ENCODE measurements around the gene SPR.
"Not testable (repeated sequence)": the region's sequence is repeated elsewhere in the genome, so short reads cannot be mapped to it uniquely, and the experiment has no call there.

The SPR gene

GRCh38 chr2:72892506-72893173 is 5.4 kb downstream of the SPR start:
- Histone ChIP-seq H3K4me3 (ENCODE audit: low read depth, low read length) (no peak overlapping the region), H3K9me3 (ENCODE audit: control insufficient read depth, insufficient read depth, low read length) (no peaks in the 10 kb centered on the region), H3K9ac (ENCODE audit: low read depth, low read length) (no peak overlapping the region), H3K36me3 (ENCODE audit: control insufficient read depth, insufficient read depth, low read length) (no peaks in the 10 kb centered on the region), H3K4me1 (ENCODE audit: control insufficient read depth, insufficient read depth, low read length) (peaks cover 10% of the 10 kb centered on the region), H3K27me3 (ENCODE audit: control insufficient read depth, insufficient read depth, low read length) (peaks cover 67% of the 10 kb centered on the region)

DNA sequence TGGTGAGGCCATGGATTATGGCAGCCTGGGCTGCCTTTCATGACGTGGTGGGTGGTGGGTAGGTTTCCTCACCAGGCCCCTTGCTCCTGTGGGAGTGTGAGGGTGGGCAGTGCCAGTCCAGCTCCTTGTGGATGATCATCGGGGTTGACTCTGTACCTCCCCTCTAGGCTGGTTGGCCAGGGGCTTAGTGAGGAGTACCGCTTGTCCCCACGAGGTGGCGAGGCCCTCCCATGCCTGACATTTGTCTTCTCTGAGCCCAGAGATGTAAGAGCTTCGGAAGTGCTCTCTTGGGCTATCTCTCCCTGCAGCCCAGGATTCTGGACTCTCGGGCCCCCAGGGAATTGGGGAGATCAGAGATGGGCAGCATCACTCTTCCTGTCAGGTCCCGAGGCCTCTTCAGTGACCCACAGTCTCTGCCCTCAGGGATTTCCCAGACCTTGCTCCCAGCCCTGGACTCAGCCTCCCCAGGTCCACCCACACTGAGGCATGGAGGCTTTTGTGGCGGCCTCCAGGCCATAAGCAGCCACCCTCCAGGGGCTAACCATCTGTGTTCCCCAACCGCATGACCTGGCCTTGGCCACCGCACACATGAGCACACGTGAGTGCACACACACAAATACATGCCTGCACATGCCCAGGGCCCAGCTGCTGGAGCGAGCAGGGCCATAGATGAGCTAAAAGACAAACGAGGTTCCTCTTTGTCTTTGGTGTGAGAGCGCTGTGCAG is 6.5 kb downstream of the SPR start:
- H3K36me3 ChIP-seq (ENCODE audit: control insufficient read depth, insufficient read depth, low read length) = no peaks in the 10 kb centered on the region
- no peaks in the 10 kb centered on the region for H3K9me3 ChIP-seq (ENCODE audit: control insufficient read depth, insufficient read depth, low read length)
- peaks cover 66% of the 10 kb centered on the region for H3K27me3 ChIP-seq (ENCODE audit: control insufficient read depth, insufficient read depth, low read length)
- no peak overlapping the region for H3K9ac ChIP-seq (ENCODE audit: low read depth, low read length)
- H3K4me1 ChIP-seq (ENCODE audit: control insufficient read depth, insufficient read depth, low read length) = peaks cover 6% of the 10 kb centered on the region
- no peak overlapping the region for H3K4me3 ChIP-seq (ENCODE audit: low read depth, low read length)

GRCh38 chr2:72894514-72894913 is 7.3 kb downstream of the SPR start:
- no peak overlapping the region for H3K9ac ChIP-seq (ENCODE audit: low read depth, low read length)

GRCh38 chr2:72895154-72895553 is 7.9 kb downstream of the SPR start:
- Histone ChIP-seq H3K27me3 (ENCODE audit: control insufficient read depth, insufficient read depth, low read length) (peaks cover 56% of the 10 kb centered on the region), H3K36me3 (ENCODE audit: control insufficient read depth, insufficient read depth, low read length) (no peaks in the 10 kb centered on the region), H3K9me3 (ENCODE audit: control insufficient read depth, insufficient read depth, low read length) (no peaks in the 10 kb centered on the region), H3K4me3 (ENCODE audit: low read depth, low read length) (no peak overlapping the region), H3K9ac (ENCODE audit: low read depth, low read length) (no peak overlapping the region), H3K4me1 (ENCODE audit: control insufficient read depth, insufficient read depth, low read length) (peaks cover 6% of the 10 kb centered on the region)

More at GRCh38 chr2:72894514-72894913, 7.3 kb downstream of the SPR start:
- Histone ChIP-seq H3K36me3 (ENCODE audit: control insufficient read depth, insufficient read depth, low read length) (no peaks in the 10 kb centered on the region), H3K27me3 (ENCODE audit: control insufficient read depth, insufficient read depth, low read length) (peaks cover 62% of the 10 kb centered on the region), H3K4me3 (ENCODE audit: low read depth, low read length) (no peak overlapping the region), H3K9me3 (ENCODE audit: control insufficient read depth, insufficient read depth, low read length) (no peaks in the 10 kb centered on the region), H3K4me1 (ENCODE audit: control insufficient read depth, insufficient read depth, low read length) (peaks cover 6% of the 10 kb centered on the region)

GRCh38 chr2:72895759-72896281 is 8.6 kb downstream of the SPR start:
- Histone ChIP-seq H3K4me3 (ENCODE audit: low read depth, low read length) (no peak overlapping the region), H3K9ac (ENCODE audit: low read depth, low read length) (no peak overlapping the region)

GRCh38 chr2:72896446-72896845 is 9.2 kb downstream of the SPR start:
- no peaks in the 10 kb centered on the region for H3K9me3 ChIP-seq (ENCODE audit: control insufficient read depth, insufficient read depth, low read length)
- H3K9ac ChIP-seq (ENCODE audit: low read depth, low read length) = no peak overlapping the region
- no peaks in the 10 kb centered on the region for H3K36me3 ChIP-seq (ENCODE audit: control insufficient read depth, insufficient read depth, low read length)
- H3K4me3 ChIP-seq (ENCODE audit: low read depth, low read length) = no peak overlapping the region
- H3K4me1 ChIP-seq (ENCODE audit: control insufficient read depth, insufficient read depth, low read length) = peaks cover 6% of the 10 kb centered on the region
- H3K27me3 ChIP-seq (ENCODE audit: control insufficient read depth, insufficient read depth, low read length) = peaks cover 66% of the 10 kb centered on the region

More at GRCh38 chr2:72895759-72896281, 8.6 kb downstream of the SPR start:
- H3K9me3 ChIP-seq (ENCODE audit: control insufficient read depth, insufficient read depth, low read length) = no peaks in the 10 kb centered on the region
- peaks cover 60% of the 10 kb centered on the region for H3K27me3 ChIP-seq (ENCODE audit: control insufficient read depth, insufficient read depth, low read length)
- H3K36me3 ChIP-seq (ENCODE audit: control insufficient read depth, insufficient read depth, low read length) = no peaks in the 10 kb centered on the region
- peaks cover 6% of the 10 kb centered on the region for H3K4me1 ChIP-seq (ENCODE audit: control insufficient read depth, insufficient read depth, low read length)

DNA sequence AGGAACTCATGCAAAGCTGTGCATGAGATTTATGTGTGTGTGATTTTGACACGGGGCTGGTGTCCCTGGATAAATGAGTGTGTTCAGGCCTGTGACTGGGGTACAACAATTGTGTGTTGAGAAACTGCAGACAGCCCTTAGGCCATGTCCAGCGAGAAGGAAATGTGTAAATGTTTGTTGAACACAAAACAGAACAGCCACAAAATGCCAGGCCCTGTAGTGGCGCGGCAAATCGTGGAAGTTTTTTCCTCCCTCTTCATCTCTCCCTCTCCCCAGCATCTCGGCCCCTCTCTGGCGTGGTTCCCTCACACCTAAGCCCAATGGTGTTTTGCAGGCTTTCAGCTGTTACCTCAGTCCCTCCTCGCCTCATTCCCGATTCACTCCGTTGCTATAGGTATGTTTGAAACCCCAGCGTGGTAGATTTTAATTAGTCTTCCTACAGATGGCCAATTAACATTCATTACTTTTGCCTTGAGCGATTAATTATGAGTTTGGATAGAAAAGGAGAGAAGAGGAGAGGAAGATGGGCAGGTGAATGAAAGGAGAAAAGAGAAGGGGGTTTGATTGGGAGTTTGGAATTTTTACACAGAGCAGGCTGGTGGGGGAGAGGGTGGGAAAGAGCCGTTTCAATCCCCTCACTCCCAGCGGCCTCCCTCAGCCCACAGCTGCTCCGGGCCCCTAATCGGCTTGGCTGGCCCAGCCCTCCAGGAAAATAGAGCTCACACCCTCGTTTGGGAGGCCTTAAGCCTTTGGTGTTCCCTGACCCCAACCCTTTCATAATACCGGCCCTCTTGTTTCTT is 10.8 kb downstream of the SPR start:
- Histone ChIP-seq H3K36me3 (ENCODE audit: control insufficient read depth, insufficient read depth, low read length) (no peaks in the 10 kb centered on the region), H3K4me1 (ENCODE audit: control insufficient read depth, insufficient read depth, low read length) (peaks cover 6% of the 10 kb centered on the region), H3K9me3 (ENCODE audit: control insufficient read depth, insufficient read depth, low read length) (no peaks in the 10 kb centered on the region), H3K4me3 (ENCODE audit: low read depth, low read length) (no peak overlapping the region), H3K27me3 (ENCODE audit: control insufficient read depth, insufficient read depth, low read length) (peaks cover 68% of the 10 kb centered on the region), H3K9ac (ENCODE audit: low read depth, low read length) (no peak overlapping the region)

GRCh38 chr2:72898585-72898906 is 11.3 kb downstream of the SPR start:
- Histone ChIP-seq H3K9me3 (ENCODE audit: control insufficient read depth, insufficient read depth, low read length) (no peaks in the 10 kb centered on the region), H3K4me3 (ENCODE audit: low read depth, low read length) (no peak overlapping the region), H3K9ac (ENCODE audit: low read depth, low read length) (no peak overlapping the region), H3K27me3 (ENCODE audit: control insufficient read depth, insufficient read depth, low read length) (peaks cover 67% of the 10 kb centered on the region), H3K4me1 (ENCODE audit: control insufficient read depth, insufficient read depth, low read length) (peaks cover 6% of the 10 kb centered on the region), H3K36me3 (ENCODE audit: control insufficient read depth, insufficient read depth, low read length) (no peaks in the 10 kb centered on the region)

GRCh38 chr2:72900191-72900825 is 13.1 kb downstream of the SPR start:
- Histone ChIP-seq H3K36me3 (ENCODE audit: control insufficient read depth, insufficient read depth, low read length) (no peaks in the 10 kb centered on the region), H3K4me1 (ENCODE audit: control insufficient read depth, insufficient read depth, low read length) (peaks cover 2% of the 10 kb centered on the region), H3K9me3 (ENCODE audit: control insufficient read depth, insufficient read depth, low read length) (no peaks in the 10 kb centered on the region), H3K27me3 (ENCODE audit: control insufficient read depth, insufficient read depth, low read length) (peaks cover 54% of the 10 kb centered on the region), H3K9ac (ENCODE audit: low read depth, low read length) (no peak overlapping the region), H3K4me3 (ENCODE audit: low read depth, low read length) (no peak overlapping the region)

- Histone ChIP-seq H3K9me3 (ENCODE audit: control insufficient read depth, insufficient read depth, low read length) (no peaks in the 10 kb centered on the region), H3K4me1 (ENCODE audit: control insufficient read depth, insufficient read depth, low read length) (no peaks in the 10 kb centered on the region), H3K9ac (ENCODE audit: low read depth, low read length) (no peak overlapping the region), H3K36me3 (ENCODE audit: control insufficient read depth, insufficient read depth, low read length) (no peaks in the 10 kb centered on the region), H3K4me3 (ENCODE audit: low read depth, low read length) (no peak overlapping the region), H3K27me3 (ENCODE audit: control insufficient read depth, insufficient read depth, low read length) (peaks cover 43% of the 10 kb centered on the region)
Observed at GRCh38 chr2:72901426-72901825, 14.2 kb downstream of the SPR start.

GRCh38 chr2:72907369-72907768 is 20.2 kb downstream of the SPR start:
- H3K9ac ChIP-seq (ENCODE audit: low read depth, low read length); H3K9me3 ChIP-seq (ENCODE audit: control insufficient read depth, insufficient read depth, low read length); H3K4me3 ChIP-seq (ENCODE audit: low read depth, low read length); H3K4me1 ChIP-seq (ENCODE audit: control insufficient read depth, insufficient read depth, low read length); H3K36me3 ChIP-seq (ENCODE audit: control insufficient read depth, insufficient read depth, low read length): not testable (repeated sequence)
- peaks cover 56% of the 10 kb centered on the region for H3K27me3 ChIP-seq (ENCODE audit: control insufficient read depth, insufficient read depth, low read length)
